MCF 10A (cell line): ENCODE results near the gene DCP2. TPM values are rescaled to one million over a fixed set of nuclear protein-coding genes. Genes with fewer than 3 reads are reported as not detected.
A peak's percentile ranks its signal among the peaks of the same experiment; 100 is the strongest.

ENCODE experiments used
- BruUV-seq: library from RNA; stranded (reverse); fragments of 400-500 nt; replicated peaks from 2 replicates; lab custom pipeline; 2021; lab: Mats Ljungman, UMichigan
- CTCF ChIA-PET: fragments of 300-600 bp; sonication (Branson Sonifier 250); formaldehyde crosslinking; extraction: SDS; loops from one replicate; lab custom pipeline; 2021; ENCODE audit warnings: antibody characterized with exemption, inconsistent platforms; lab: Yijun Ruan, JAX
- POLR2A ChIA-PET: fragments of 300-600, 350-650 bp; sonication (Branson Sonifier 250); formaldehyde crosslinking; extraction: SDS; loops from one replicate; lab custom pipeline; 2020; ENCODE audit warnings: antibody characterized with exemption, inconsistent platforms; lab: Yijun Ruan, JAX
- DNase-seq: peaks from one replicate; pipeline ENCODE4 v3.0.0-alpha.2; 2018; ENCODE audit not compliant: unreplicated experiment
- H3K27ac Mint-ChIP-seq: one replicate; pipeline ENCODE4 v1.8.0; 2022; ENCODE audit warnings: mild to moderate bottlenecking, low read depth, mixed read lengths; ENCODE audit not compliant: unreplicated experiment
- H3K27me3 Mint-ChIP-seq: one replicate; pipeline ENCODE4 v1.8.0; 2022; ENCODE audit warnings: mixed read lengths; ENCODE audit not compliant: insufficient read depth, unreplicated experiment
- H3K36me3 Mint-ChIP-seq: one replicate; pipeline ENCODE4 v1.8.0; 2022; ENCODE audit warnings: mild to moderate bottlenecking, moderate library complexity, mixed read lengths; ENCODE audit not compliant: insufficient read depth, unreplicated experiment
- H3K4me1 Mint-ChIP-seq: one replicate; pipeline ENCODE4 v1.8.0; 2022; ENCODE audit warnings: mixed read lengths; ENCODE audit not compliant: insufficient read depth, unreplicated experiment
- H3K4me3 Mint-ChIP-seq: one replicate; pipeline ENCODE4 v1.8.0; 2022; ENCODE audit warnings: mild to moderate bottlenecking, moderate library complexity, mixed read lengths; ENCODE audit not compliant: unreplicated experiment
- H3K9me3 Mint-ChIP-seq: one replicate; pipeline ENCODE4 v1.8.0; 2022; ENCODE audit warnings: mixed read lengths; ENCODE audit not compliant: unreplicated experiment
- intact Hi-C: fragments of 100-400 bp; cut with micrococcal nuclease; formaldehyde crosslinking; loops from 2 replicates; pipeline ENCODE4 v1.14.1; 2022
- total RNA-seq: library from RNA; stranded (reverse); gene quantifications from 2 replicates; pipeline ENCODE4 v1.2.3, GENCODE V29; 2022
- TF ChIP-seq, protein P1 (sequence below): fragments of 200-600 bp; IDR thresholded peaks from one replicate; pipeline ENCODE4 v1.8.0; 2022; ENCODE audit warnings: antibody characterized with exemption, mild to moderate bottlenecking; ENCODE audit not compliant: unreplicated experiment

The DCP2 gene
- total RNA-seq, 1 experiment from 2014 or later: 34.1 TPM

DNA sequence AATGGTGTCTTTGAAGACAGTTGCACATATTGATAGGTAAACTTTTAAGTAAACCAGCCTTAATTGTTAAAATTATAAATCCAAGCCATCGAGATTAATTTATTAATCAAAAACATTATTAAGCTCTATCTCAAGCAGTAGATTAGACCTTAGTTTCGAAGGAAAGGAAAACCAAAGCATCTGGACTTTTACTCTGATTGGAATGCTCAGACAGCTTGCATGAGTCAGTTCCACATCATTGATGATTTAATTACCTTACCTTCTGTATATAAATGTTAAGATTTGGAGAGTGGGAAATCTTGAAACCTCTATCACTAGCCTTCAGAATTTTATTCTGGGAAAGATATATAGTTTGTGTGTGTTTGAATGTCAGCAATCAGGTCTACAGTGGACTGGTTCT, 23.9 kb downstream of the DCP2 start:
- H3K4me3 Mint-ChIP-seq: no peak overlapping the region
- ChIA-PET POLR2A (no interaction called here), CTCF (interaction anchor here (2.0 kb wide), 1 partner anchor 510 kb away, joined by 12 read pairs; no protein-coding TSS in a partner anchor)
- intact Hi-C loops: no loop called here
- no peaks in the 10 kb centered on the region for H3K27me3 Mint-ChIP-seq
- H3K27ac Mint-ChIP-seq: no peak overlapping the region
- no TSS peak for BruUV-seq
- TF ChIP-seq, protein P1, sequence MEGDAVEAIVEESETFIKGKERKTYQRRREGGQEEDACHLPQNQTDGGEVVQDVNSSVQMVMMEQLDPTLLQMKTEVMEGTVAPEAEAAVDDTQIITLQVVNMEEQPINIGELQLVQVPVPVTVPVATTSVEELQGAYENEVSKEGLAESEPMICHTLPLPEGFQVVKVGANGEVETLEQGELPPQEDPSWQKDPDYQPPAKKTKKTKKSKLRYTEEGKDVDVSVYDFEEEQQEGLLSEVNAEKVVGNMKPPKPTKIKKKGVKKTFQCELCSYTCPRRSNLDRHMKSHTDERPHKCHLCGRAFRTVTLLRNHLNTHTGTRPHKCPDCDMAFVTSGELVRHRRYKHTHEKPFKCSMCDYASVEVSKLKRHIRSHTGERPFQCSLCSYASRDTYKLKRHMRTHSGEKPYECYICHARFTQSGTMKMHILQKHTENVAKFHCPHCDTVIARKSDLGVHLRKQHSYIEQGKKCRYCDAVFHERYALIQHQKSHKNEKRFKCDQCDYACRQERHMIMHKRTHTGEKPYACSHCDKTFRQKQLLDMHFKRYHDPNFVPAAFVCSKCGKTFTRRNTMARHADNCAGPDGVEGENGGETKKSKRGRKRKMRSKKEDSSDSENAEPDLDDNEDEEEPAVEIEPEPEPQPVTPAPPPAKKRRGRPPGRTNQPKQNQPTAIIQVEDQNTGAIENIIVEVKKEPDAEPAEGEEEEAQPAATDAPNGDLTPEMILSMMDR: no peak
- H3K9me3 Mint-ChIP-seq: no peaks in the 10 kb centered on the region
- peaks cover 10% of the 10 kb centered on the region for H3K4me1 Mint-ChIP-seq
- peaks cover 69% of the 10 kb centered on the region for H3K36me3 Mint-ChIP-seq
- DNase-seq: no peak

GRCh38 chr5:113002423-113002822, 25.8 kb downstream of the DCP2 start:
- CTCF ChIA-PET: interaction anchor here (0.6 to 0.8 kb wide), 4 partner anchors 159 to 665 kb away, joined by 3 to 4 read pairs (median 3); no protein-coding TSS in a partner anchor

DNA sequence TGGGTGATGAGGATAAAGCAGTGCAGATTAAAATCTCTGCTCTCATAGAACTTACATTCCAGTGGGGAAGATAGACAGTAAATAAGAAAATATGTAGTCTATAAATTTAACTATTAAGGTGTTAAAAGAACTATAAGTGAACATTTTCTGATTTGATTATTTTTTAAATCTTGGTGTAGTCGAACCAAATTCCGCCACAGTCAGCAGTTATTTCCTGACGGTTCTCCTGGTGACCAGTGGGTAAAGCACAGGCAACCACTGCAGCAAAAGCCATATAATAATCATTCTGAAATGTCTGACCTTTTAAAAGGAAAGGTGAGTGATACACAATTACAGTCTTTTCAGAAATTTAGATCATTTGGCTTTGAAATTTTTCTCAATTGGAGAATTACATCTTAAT, 27.2 kb downstream of the DCP2 start:
- no TSS peak for BruUV-seq

More at GRCh38 chr5:113002423-113002822, 25.8 kb downstream of the DCP2 start:
- no TSS peak for BruUV-seq
- intact Hi-C loops: no loop called here
- Mint-ChIP-seq H3K36me3 (peaks cover 65% of the 10 kb centered on the region), H3K4me1 (peaks cover 5% of the 10 kb centered on the region), H3K27ac (no peak overlapping the region), H3K27me3 (no peaks in the 10 kb centered on the region), H3K4me3 (no peak overlapping the region), H3K9me3 (no peaks in the 10 kb centered on the region)
- POLR2A ChIA-PET: interaction anchor here (1.0 to 1.3 kb wide), 2 partner anchors 26 to 513 kb away, joined by 3 read pairs; partner anchors contain the start of gene DCP2
- TF ChIP-seq, protein P1: no peak
- no peak for DNase-seq

DNA sequence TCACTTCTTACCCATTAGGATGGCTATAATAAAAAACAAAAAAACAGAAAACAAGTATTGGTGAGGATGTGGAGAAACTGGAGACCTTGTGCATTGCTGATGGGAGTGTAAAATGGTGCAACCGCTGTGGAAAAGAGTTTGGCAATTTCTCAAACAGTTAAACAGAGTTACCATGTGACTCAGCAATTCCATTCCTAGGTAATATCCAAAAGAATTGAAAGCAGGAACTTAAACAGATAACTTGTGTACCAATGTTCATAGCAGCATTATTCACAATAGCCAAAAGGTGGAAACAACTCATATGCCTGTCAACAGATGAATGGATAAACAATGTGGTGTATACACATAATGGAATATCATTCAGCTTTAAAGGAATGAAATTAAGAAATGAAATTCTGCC, 28.9 kb downstream of the DCP2 start:
- no TSS peak for BruUV-seq
- Mint-ChIP-seq H3K4me1 (peaks cover 5% of the 10 kb centered on the region), H3K36me3 (peaks cover 78% of the 10 kb centered on the region), H3K9me3 (no peaks in the 10 kb centered on the region), H3K27me3 (no peaks in the 10 kb centered on the region), H3K27ac (no peak overlapping the region), H3K4me3 (no peak overlapping the region)
- POLR2A ChIA-PET: no interaction called here
- peak; percentile 67 for DNase-seq
- CTCF ChIA-PET: interaction anchor here (0.6 to 2.1 kb wide), 2 partner anchors 9 to 397 kb away, joined by 3 to 10 read pairs; no protein-coding TSS in a partner anchor
- intact Hi-C loops: no loop called here
- TF ChIP-seq, protein P1: no peak

More for the DNA sequence above, 27.2 kb downstream of the DCP2 start:
- ChIA-PET POLR2A (interaction anchor here (1.3 kb wide), 1 partner anchor 27 kb away, joined by 3 read pairs; the partner anchor contains the start of gene DCP2), CTCF (no interaction called here)
- no peaks in the 10 kb centered on the region for H3K9me3 Mint-ChIP-seq
- TF ChIP-seq, protein P1: no peak
- no peak for DNase-seq
- peaks cover 74% of the 10 kb centered on the region for H3K36me3 Mint-ChIP-seq
- H3K27me3 Mint-ChIP-seq: no peaks in the 10 kb centered on the region
- H3K27ac Mint-ChIP-seq: no peak overlapping the region
- H3K4me1 Mint-ChIP-seq: peaks cover 5% of the 10 kb centered on the region
- no peak overlapping the region for H3K4me3 Mint-ChIP-seq
- intact Hi-C loops: no loop called here
